ENCODE measurements around the gene PPP1R37.

PPP1R37 gene

DNA sequence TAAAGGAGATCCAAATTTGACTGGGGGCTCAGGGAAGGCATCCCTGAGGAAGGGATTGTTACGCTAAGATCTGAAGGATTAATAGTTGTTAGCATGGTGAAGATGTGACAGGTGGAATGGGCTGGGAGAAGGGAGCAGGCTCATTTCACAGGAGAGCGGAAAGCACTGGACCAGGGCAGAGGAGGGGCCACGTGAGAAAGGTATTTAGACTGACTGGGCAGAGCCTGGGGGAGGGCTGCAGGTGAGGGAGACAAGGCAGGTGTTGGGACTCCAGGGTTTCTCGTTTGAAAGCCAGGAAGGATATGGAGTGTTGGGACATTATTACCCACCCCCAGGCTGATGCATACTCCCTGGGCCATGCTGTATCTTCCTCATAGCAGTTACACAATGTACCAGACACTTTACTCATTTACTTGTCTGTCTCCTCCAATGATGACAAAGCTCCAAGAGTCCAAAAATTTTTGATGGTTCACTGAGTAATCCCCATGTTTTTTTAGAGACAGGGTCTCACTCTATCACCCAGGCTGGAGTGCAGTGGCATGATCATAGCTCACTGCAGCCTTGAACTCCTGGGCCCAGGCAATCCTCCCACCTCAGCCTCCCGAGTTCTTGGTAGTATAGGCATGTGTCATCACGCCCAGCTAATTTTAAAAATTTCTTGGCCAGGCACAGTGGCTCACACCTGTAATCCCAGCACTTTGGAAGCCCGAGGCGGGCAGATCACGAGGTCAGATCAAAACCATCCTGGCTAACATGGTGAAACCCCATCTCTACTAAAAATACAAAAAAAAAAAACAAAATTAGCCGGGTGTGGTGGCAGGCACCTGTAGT, 82.8 kb downstream of the PPP1R37 start:
- peak; percentile 44 for DNase-seq

GRCh38 chr19:45177817-45178261, 84.9 kb downstream of the PPP1R37 start, which contains the start of gene TRAPPC6A:
Gene TRAPPC6A (minus strand): TSS chr19:45178237. CDS start chr19:45178218, 19 bp downstream.
- no peak for DNase-seq

GRCh38 chr19:45178262-45179071, 85.5 kb downstream of the PPP1R37 start, which contains the start of gene BLOC1S3:
Gene BLOC1S3 (plus strand): TSS chr19:45178784. CDS start chr19:45179297, 513 bp downstream.
- peak; percentile 99 for DNase-seq

- no peak for DNase-seq
These were observed 86.3 kb downstream of the PPP1R37 start for GRCh38 chr19:45179072-45179891.

- DNase-seq = no peak
These were observed 87.0 kb downstream of the PPP1R37 start for GRCh38 chr19:45179892-45180370.

- DNase-seq = no peak
These were observed 88.0 kb downstream of the PPP1R37 start for GRCh38 chr19:45180936-45181335.

DNA sequence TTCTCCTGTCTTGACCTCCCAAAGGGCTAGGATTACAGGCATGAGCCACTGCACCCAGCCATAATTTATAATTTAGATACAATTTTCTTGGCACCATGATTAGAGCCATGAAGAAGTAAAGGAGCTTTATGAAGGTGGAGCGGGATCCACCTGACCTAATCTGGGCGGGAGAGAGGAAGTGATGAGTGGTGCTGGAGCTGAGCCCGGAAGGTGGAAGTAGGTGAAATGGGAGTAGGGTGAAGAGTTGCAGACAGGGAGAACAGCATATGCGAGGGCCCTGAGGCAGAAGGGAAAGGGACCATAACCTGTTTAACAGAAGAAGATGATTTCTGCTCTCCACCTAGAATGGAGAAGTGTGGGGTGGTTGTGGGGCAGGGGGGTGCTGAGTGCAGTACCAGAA, 89.8 kb downstream of the PPP1R37 start:
- DNase-seq = no peak

- no peak for DNase-seq
These were observed 91.1 kb downstream of the PPP1R37 start for GRCh38 chr19:45184115-45184514.

DNA sequence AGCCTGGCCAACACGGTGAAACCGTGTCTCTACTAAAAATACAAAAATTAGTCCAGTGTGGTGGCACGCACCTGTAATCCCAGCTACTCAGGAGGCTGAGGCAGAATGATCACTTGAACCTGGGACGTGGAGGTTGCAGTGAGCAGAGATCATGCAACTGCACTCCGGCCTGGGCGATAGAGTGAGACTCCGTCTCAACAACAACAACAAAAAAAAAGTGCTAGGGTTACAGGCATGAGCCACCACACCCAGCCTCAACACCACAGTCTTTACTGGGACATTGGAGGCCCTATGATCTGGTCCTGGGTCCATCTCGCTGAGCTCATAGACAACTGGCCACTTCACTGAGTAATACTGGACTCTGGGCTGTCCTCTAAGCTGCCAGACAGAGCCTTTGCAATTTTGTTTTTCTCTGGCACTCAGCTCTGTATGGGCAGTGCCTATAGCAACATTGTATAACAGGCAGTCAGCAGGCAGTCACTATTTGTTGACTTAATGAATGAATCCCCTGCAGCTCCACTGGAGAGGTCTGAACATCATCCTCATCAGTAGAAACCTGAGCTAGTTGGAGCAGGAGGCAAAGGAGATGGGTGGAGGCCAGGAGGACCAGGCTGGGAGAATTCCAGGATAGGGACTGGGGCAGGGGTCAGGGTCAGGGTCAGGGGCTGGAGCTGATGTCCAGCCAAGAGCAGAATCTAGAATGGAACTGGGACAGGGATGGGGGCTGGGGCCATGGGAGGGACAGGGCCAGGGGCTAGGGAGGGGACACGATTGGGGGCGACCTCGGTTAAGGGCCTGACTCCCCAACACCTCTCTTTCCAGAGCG, 93.7 kb downstream of the PPP1R37 start:
- DNase-seq = no peak

DNA sequence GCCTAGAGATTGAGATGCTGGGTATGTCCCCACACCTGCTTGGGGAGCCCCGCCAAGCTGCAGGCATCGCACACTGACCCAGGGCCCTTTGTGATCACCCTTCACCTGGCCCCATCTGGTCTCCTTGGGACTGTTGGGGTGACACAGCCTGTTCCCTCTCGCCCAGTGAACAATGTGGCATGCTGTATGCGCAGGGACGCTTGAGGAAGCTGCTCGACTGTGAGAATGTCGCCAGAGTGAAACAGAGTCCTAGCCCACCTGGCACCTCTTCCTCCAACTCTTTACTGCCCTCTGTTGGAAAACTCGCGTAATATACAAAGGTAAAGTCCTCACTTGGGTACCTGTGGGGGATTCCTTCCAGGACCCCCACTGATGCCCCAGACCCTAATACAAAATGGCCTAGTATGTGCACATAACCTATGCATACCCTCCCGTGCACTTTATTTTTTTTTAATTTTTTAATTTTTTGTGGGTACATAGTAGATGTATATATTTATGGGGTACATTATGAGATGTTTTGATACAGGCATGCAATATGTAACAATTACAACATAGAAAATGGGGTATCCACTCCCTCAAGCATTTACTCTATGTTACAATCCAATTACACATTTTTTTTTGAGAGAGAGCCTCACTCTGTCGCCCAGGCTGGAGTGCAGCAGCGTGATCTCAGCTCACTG, 94.6 kb downstream of the PPP1R37 start:
- peak; percentile 65 for DNase-seq

DNA sequence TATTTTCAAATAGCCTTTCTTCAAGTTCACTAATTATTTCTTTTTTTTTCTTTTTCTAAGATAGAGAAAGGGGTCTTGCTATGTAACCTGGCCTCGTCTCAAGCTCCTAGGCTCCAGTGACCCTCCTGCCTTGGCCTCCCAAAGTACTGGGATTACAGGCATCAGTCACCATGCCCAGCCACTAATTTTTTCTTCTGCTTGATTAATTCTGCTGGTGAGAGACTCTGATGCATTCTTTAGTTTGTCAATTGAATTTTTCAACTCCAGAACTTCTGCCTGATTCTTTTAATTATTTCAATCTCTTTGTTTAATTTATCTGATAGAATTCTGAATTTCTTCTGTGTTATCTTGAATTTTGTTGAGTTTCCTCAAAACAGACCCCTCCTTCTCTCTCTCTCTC, 97.0 kb downstream of the PPP1R37 start:
- DNase-seq = no peak

- no peak for DNase-seq
These were observed 98.4 kb downstream of the PPP1R37 start for GRCh38 chr19:45191375-45191774.

DNA sequence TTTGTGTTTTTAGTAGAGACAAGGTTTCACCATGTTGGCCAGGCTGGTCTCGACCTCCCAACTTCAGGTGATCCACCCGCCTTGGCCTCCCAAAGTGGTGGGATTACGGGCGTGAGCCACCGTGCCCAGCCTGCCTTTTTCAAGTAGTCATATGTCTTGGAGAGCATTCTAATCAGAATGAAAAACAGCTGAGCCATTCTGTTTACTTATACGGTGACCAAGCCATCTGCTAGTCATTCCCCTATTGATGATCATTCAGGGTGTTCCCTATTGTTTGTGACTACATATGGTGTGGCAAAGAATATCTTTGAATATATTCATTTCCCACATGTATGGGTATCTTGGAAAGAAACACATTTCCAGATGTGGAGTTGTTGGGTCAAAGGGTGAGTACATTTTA, 102.8 kb downstream of the PPP1R37 start:
- peak; percentile 8 for DNase-seq
